DOHH2 (cell line): Measurements from ENCODE around the gene TMEM86A.
"Not testable (repeated sequence)": the region's sequence is repeated elsewhere in the genome, so short reads cannot be mapped to it uniquely, and the experiment has no call there.

Experiments used
- H3F3A ChIP-seq: fragments of 200-600 bp; sonication (generic), shearing (Covaris generic); 2 replicates; pipeline ENCODE4 v1.6.0; 2016; ENCODE audit warnings: antibody characterized with exemption, mild to moderate bottlenecking; ENCODE audit not compliant: control insufficient read depth, insufficient read depth
- H3K27ac ChIP-seq: fragments of 200-600 bp; sonication (generic); 2 replicates; pipeline ENCODE4 v1.5.1; 2014; ENCODE audit warnings: low read depth, mild to moderate bottlenecking, low read length, moderate library complexity
- H3K27me3 ChIP-seq: fragments of 200-600 bp; sonication (generic); 2 replicates; pipeline ENCODE4 v1.6.1; 2014; ENCODE audit warnings: mild to moderate bottlenecking, low read length, mixed read lengths; ENCODE audit not compliant: control insufficient read depth
- H3K36me3 ChIP-seq: fragments of 200-600 bp; sonication (generic); 2 replicates; pipeline ENCODE4 v1.6.1; 2014; ENCODE audit warnings: mild to moderate bottlenecking, low read length, moderate library complexity, mixed read lengths; ENCODE audit not compliant: control insufficient read depth
- H3K4me1 ChIP-seq: fragments of 200-600 bp; sonication (generic); 2 replicates; pipeline ENCODE4 v1.6.1; 2014; ENCODE audit warnings: mild to moderate bottlenecking, low read length, mixed read lengths; ENCODE audit not compliant: control insufficient read depth
- H3K4me2 ChIP-seq: fragments of 200-600 bp; sonication (generic); 2 replicates; pipeline ENCODE4 v1.6.0; 2014; ENCODE audit warnings: mild to moderate bottlenecking, low read length, moderate library complexity
- H3K4me3 ChIP-seq: fragments of 200-600 bp; sonication (generic); 2 replicates; pipeline ENCODE4 v1.5.1; 2014; ENCODE audit warnings: mild to moderate bottlenecking, low read length, mixed read lengths
- H3K79me2 ChIP-seq: fragments of 200-600 bp; sonication (generic); 2 replicates; pipeline ENCODE4 v1.6.1; 2014; ENCODE audit warnings: mild to moderate bottlenecking, low read length, mixed read lengths; ENCODE audit not compliant: control insufficient read depth
- H3K9me2 ChIP-seq: fragments of 200-600 bp; sonication (generic); replicated peaks from 2 replicates; pipeline ENCODE4 v1.6.1; 2014; ENCODE audit warnings: mild to moderate bottlenecking, low read length, mixed read lengths; ENCODE audit not compliant: control insufficient read depth
- H3K9me3 ChIP-seq: fragments of 200-600 bp; sonication (generic); 2 replicates; pipeline ENCODE4 v1.6.1; 2014; ENCODE audit warnings: antibody characterized with exemption, low read length, mixed read lengths; ENCODE audit not compliant: control insufficient read depth, insufficient read depth
- H4K20me1 ChIP-seq: fragments of 200-600 bp; sonication (generic); 2 replicates; pipeline ENCODE4 v1.6.0; 2014; ENCODE audit warnings: low read depth, mild to moderate bottlenecking, antibody characterized with exemption, low read length, moderate library complexity; ENCODE audit not compliant: control insufficient read depth, insufficient read depth
- CTCF ChIP-seq: fragments of 200-600 bp; sonication (generic); IDR thresholded peaks from one replicate; pipeline ENCODE4 v1.5.1; 2014; ENCODE audit warnings: antibody characterized with exemption, mild to moderate bottlenecking, low read depth, low read length; ENCODE audit not compliant: poor library complexity, severe bottlenecking
- EZH2phosphoT487 ChIP-seq: fragments of 200-600 bp; sonication (generic); IDR thresholded peaks from 2 replicates; pipeline ENCODE4 v1.6.1; 2017; ENCODE audit warnings: borderline replicate concordance, mild to moderate bottlenecking, antibody characterized with exemption, low read length, moderate library complexity, mixed read lengths

The TMEM86A gene

DNA sequence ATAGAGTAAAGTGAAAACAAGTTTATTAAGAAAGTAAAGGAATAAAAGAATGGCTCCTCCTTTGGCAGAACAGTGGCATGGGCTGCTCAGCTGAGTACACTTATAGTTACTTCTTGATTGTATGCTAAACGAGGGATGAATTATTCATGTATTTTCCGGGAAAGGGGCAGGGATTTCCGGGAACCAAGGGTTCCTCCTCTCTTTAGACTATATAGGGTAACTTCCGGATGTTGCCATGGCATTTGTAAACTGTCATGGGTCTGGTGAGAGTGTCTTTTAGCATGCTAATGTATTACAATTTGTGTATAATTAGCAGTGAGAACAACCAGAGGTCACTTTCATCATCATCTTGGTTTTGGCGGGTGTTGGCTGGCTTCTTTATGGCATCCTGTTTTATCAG lies 40.9 kb upstream of the TMEM86A start:
- Histone ChIP-seq H3K9me2 (no peaks in the 10 kb centered on the region), H3K4me2 (no peak overlapping the region), H3K27ac (no peak overlapping the region), H3K27me3 (no peaks in the 10 kb centered on the region), H3K4me1 (no peaks in the 10 kb centered on the region), H3K79me2 (no peaks in the 10 kb centered on the region), H3K36me3 (no peaks in the 10 kb centered on the region), H3K4me3 (no peak overlapping the region), H3F3A (no peaks in the 10 kb centered on the region), H3K9me3 (no peaks in the 10 kb centered on the region), H4K20me1 (no peaks in the 10 kb centered on the region)
- TF ChIP-seq CTCF, result no peak

DNA sequence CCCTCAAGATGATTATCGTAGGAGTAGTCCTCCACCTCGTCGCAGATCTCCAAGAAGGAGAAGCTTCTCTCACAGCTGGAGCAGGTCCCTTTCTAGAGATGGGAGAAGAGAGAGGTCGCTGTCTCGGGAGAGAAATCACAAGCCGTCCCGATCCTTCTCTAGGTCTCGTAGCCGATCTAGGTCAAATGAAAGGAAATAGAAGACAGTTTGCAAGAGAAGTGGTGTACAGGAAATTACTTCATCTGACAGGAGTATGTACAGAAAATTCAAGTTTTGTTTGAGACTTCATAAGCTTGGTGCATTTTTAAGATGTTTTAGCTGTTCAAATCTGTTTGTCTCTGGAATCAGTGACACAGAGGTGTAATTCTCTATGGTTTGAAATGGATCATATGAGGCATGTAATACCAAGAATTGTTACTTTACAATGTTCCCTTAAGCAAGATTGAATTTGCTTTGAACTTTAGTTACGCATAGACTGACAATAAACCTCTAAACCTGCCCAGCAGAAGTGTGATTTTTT lies 33.2 kb upstream of the TMEM86A start:
- not testable (repeated sequence) for H3K79me2 ChIP-seq, H3K9me2 ChIP-seq, H3K4me2 ChIP-seq, H3F3A ChIP-seq, H3K27ac ChIP-seq, H3K9me3 ChIP-seq, H3K36me3 ChIP-seq, H4K20me1 ChIP-seq, H3K27me3 ChIP-seq, H3K4me1 ChIP-seq, H3K4me3 ChIP-seq

DNA sequence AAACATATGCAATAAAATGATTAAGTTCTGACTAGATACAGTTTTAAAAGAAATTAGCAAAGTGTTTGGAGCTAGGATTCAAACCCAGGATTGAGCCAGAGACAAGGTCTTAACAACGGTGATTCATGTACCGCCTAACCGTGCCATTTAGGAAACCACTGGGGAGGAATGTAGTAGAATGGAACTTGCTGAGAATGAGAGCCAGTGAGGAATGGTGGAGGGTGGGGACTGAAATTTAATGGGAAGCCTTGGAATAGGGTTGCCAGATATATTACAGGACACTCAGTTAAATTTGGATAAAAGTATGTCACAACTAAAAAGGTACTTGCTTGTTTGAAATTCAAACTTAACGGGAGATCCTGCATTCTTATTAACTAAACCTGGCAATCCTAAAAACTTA lies 30.4 kb upstream of the TMEM86A start:
- Histone ChIP-seq H3K79me2 (no peaks in the 10 kb centered on the region), H3K4me3 (no peak overlapping the region), H3K27ac (no peak overlapping the region), H3K36me3 (no peaks in the 10 kb centered on the region), H3K9me2 (no peaks in the 10 kb centered on the region), H3F3A (no peaks in the 10 kb centered on the region), H3K27me3 (no peaks in the 10 kb centered on the region; the same call in 1 of the 2 replicates), H3K4me1 (peaks cover 5% of the 10 kb centered on the region), H4K20me1 (no peaks in the 10 kb centered on the region), H3K9me3 (no peaks in the 10 kb centered on the region), H3K4me2 (no peak overlapping the region)
- TF ChIP-seq EZH2phosphoT487 (no peak), CTCF (no peak)

- Histone ChIP-seq H3K36me3 (no peaks in the 10 kb centered on the region), H3K9me2 (no peaks in the 10 kb centered on the region), H3K9me3 (no peaks in the 10 kb centered on the region), H3F3A (no peaks in the 10 kb centered on the region), H3K4me1 (peaks cover 5% of the 10 kb centered on the region), H3K79me2 (no peaks in the 10 kb centered on the region), H3K27ac (no peak overlapping the region), H4K20me1 (no peaks in the 10 kb centered on the region), H3K27me3 (no peaks in the 10 kb centered on the region; the same call in 1 of the 2 replicates), H3K4me3 (no peak overlapping the region), H3K4me2 (no peak overlapping the region)
- TF ChIP-seq EZH2phosphoT487 (no peak), CTCF (no peak)
Observed at GRCh38 chr11:18669219-18669596, 29.4 kb upstream of the TMEM86A start.
